HFF-Myc (cell line): Measurements from ENCODE around the gene SIGLEC11.

Experiments
- DNase-seq: peaks from one replicate; pipeline ENCODE4 v3.0.0-alpha.2; 2011; ENCODE audit warnings: low read depth; ENCODE audit errors: extremely low read depth
- H3K4me3 ChIP-seq: replicated peaks from 2 replicates; pipeline ENCODE4 v1.5.1; 2011; ENCODE audit warnings: low read depth, mild to moderate bottlenecking, control low read depth, low read length
- CTCF ChIP-seq: IDR thresholded peaks from 2 replicates; pipeline ENCODE4 v1.5.1; 2012; ENCODE audit warnings: mild to moderate bottlenecking, low read depth, low read length, control low read depth; ENCODE audit errors: missing control alignments

SIGLEC11 gene

GRCh38 chr19:49939721-49940481 is 21.1 kb downstream of the SIGLEC11 start:
- no peak for TF ChIP-seq CTCF
- no peak overlapping the region for H3K4me3 ChIP-seq
- DNase-seq: no peak

DNA sequence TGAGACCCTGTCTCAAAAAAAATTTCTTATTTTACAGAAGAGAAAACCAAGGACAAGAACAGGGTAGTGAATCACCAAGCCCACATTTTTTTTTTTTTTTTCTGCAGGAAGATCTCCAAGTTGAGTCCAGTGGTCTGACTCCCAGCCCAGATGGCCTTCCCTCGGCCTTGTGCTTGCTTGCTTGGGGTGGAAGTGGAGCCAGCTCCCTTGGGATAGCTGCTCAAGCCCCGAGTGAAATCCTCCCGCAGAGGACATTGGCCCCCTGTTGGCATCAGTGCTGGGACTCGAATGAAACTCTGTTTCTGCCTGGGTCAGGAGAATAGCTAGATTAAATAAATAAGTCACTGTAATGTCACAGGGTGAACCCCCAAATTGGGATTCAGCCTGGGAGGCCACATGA is 22.3 kb downstream of the SIGLEC11 start:
- no peak overlapping the region for H3K4me3 ChIP-seq
- DNase-seq: no peak
- no peak for TF ChIP-seq CTCF

DNA sequence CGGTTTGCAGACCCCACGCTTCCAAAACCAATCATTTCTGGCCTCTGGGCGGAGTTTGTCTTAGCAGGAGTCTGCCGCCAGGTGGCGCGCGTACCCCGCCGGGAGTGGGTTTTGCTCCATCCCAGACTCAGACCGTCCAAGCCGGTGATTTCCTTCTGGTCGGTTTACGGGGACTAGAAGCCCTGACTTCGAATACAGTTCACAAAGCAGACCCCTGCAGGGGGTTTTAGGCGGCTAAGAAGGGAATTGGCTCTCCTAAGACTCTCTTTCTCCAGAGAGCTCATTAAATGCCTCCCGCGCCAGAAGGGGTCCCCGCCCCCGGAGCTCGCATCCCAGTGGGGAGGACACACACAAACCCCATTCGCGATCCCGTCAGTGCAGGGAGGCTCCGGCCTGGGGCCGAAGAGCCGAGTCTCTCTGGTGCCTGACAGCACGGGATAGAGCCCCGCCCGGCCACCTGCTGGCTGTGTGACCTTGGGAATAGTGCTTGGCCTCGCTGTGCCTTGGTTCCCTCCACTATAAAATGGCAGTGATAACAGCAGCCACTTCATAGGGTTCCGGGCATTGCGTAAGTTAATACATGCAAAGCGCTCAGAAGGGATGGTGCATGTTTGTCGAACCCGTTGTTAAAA is 23.1 kb downstream of the SIGLEC11 start:
- 0 out of 2 replicates have a peak overlapping the region, but pooled peaks have one; percentile 19 for H3K4me3 ChIP-seq
- DNase-seq: peak; percentile 19
- TF ChIP-seq CTCF: peak; percentile 97

- TF ChIP-seq CTCF: no peak
- H3K4me3 ChIP-seq: no peak overlapping the region
- DNase-seq: no peak
These were observed 24.4 kb downstream of the SIGLEC11 start for GRCh38 chr19:49936549-49936948.

DNA sequence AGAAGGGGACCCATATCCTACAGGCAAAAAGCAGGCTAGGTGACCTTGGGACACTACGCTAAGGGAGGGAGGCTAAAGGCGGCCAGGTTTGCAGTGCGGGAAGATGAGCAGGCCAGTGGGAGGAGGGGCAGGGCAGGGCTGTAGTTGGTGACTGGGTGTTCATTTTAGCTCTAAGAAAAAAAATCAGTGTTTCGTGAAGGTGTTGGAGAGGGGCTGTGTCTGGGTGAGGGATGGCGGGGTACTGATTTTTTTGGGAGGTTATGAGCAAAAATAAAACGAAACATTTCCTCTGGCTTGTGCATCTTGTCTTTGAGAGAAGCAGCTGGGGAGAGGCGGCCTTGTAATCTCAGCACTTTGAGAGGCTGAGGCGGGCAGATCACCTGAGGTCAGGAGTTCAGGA is 27.3 kb downstream of the SIGLEC11 start:
- TF ChIP-seq CTCF: no peak
- H3K4me3 ChIP-seq: no peak overlapping the region
- no peak for DNase-seq

GRCh38 chr19:49932731-49933131 is 28.2 kb downstream of the SIGLEC11 start:
- DNase-seq: no peak
- no peak overlapping the region for H3K4me3 ChIP-seq
- TF ChIP-seq CTCF: no peak
